Thoracic aorta (tissue), 2 donors: ENCODE measurements around the gene KCNJ12. TPM values are rescaled to one million over a fixed set of nuclear protein-coding genes. Genes with fewer than 3 reads are reported as not detected.

Source experiments
- ATAC-seq: fragments of 150-250 bp; one replicate; pipeline ENCODE4 v1.8.0; 2017; ENCODE audit warnings: low read depth; ENCODE audit not compliant: insufficient number of reproducible peaks, low FRiP score
- DNase-seq: peaks from one replicate; pipeline ENCODE4 v3.0.0-alpha.2; 2020; ENCODE audit warnings: low spot score
- H3K27ac ChIP-seq, 2 donors: fragments of 200-600 bp; sonication (generic); 1 replicate in 1 of 2; 2 replicates in 1 of 2; pipeline ENCODE4 v1.5.1; 2016; ENCODE audit warnings: mild to moderate bottlenecking in 2 of 2, moderate library complexity in 2 of 2
- H3K27me3 ChIP-seq: fragments of 200-600 bp; sonication (generic); replicated peaks from 2 replicates; pipeline ENCODE4 v1.6.0; 2016; ENCODE audit warnings: mild to moderate bottlenecking; ENCODE audit not compliant: insufficient read depth
- H3K36me3 ChIP-seq: fragments of 200-600 bp; sonication (generic); one replicate; pipeline ENCODE4 v1.5.1; 2016
- H3K4me1 ChIP-seq, 2 donors: fragments of 200-600 bp; sonication (generic); 1 replicate in 1 of 2; 2 replicates in 1 of 2; pipeline versions ENCODE4 v1.5.1 to v1.6.0; 2016; ENCODE audit warnings: low read depth in 2 of 2, mild to moderate bottlenecking in 1 of 2; ENCODE audit not compliant: control insufficient read depth in 1 of 2
- H3K4me3 ChIP-seq: fragments of 200-600 bp; sonication (generic); 2 replicates; pipeline ENCODE4 v1.5.1; 2016; ENCODE audit warnings: mild to moderate bottlenecking
- H3K9me3 ChIP-seq: fragments of 200-600 bp; sonication (generic); 2 replicates; pipeline ENCODE4 v1.5.1; 2016
- CTCF ChIP-seq: fragments of 200-600 bp; sonication (generic); IDR thresholded peaks from one replicate; pipeline ENCODE4 v1.5.1; 2019; ENCODE audit warnings: antibody characterized with exemption
- total RNA-seq, 2 donors: library from RNA; depleted of rRNA; stranded (reverse); fragments of >200 nt; gene quantifications; one replicate each; pipeline versions ENCODE4 v1.1.0 to v1.2.3, GENCODE V29; 2016

Gene KCNJ12
- total RNA-seq, 2 donors from 2014 or later: 0.81 to 1.2 TPM

- Histone ChIP-seq H3K27me3 (no peaks in the 10 kb centered on the region), H3K9me3 (no peaks in the 10 kb centered on the region)
These were observed 14.9 kb upstream of the KCNJ12 start for GRCh38 chr17:21361020-21361809.

GRCh38 chr17:21362331-21362931, 13.7 kb upstream of the KCNJ12 start:
- no peak for DNase-seq
- Histone ChIP-seq H3K4me3 (no peak overlapping the region), H3K9me3 (no peaks in the 10 kb centered on the region), H3K4me1 (no peaks in the 10 kb centered on the region), H3K36me3 (no peaks in the 10 kb centered on the region), H3K27ac (no peak overlapping the region), H3K27me3 (no peaks in the 10 kb centered on the region)
- no peak for TF ChIP-seq CTCF
- ATAC-seq: no peak

More at GRCh38 chr17:21361020-21361809, 14.9 kb upstream of the KCNJ12 start:
- no peaks in the 10 kb centered on the region for H3K4me1 ChIP-seq
- H3K36me3 ChIP-seq: no peaks in the 10 kb centered on the region
- H3K4me3 ChIP-seq: no peak overlapping the region
- ATAC-seq (no peak), DNase-seq (no peak)
- TF ChIP-seq CTCF: no peak
- no peak overlapping the region for H3K27ac ChIP-seq

- H3K9me3 ChIP-seq: no peaks in the 10 kb centered on the region
- no peaks in the 10 kb centered on the region for H3K4me1 ChIP-seq
- no peaks in the 10 kb centered on the region for H3K27me3 ChIP-seq
- no peak for TF ChIP-seq CTCF
- DNase-seq (no peak), ATAC-seq (no peak)
- no peak overlapping the region for H3K4me3 ChIP-seq
- H3K27ac ChIP-seq: no peak overlapping the region
- no peaks in the 10 kb centered on the region for H3K36me3 ChIP-seq
These were observed 12.1 kb upstream of the KCNJ12 start for GRCh38 chr17:21363776-21364642.

- TF ChIP-seq CTCF: no peak
- no peak for DNase-seq
- Histone ChIP-seq H3K4me3 (no peak overlapping the region), H3K27me3 (no peaks in the 10 kb centered on the region), H3K9me3 (no peaks in the 10 kb centered on the region), H3K4me1 (peaks cover 0 to 8% of the 10 kb centered on the region in 2 donors), H3K36me3 (no peaks in the 10 kb centered on the region), H3K27ac (no peak overlapping the region)
- no peak for ATAC-seq
These were observed 11.1 kb upstream of the KCNJ12 start for GRCh38 chr17:21365016-21365415.
